Adipocyte (in vitro differentiated cells): ENCODE measurements around the gene DGLUCY.

Source experiments
- DNase-seq: peaks from one replicate; pipeline ENCODE4 v3.0.0-alpha.2; 2015; ENCODE audit warnings: low read depth
- H3K27me3 ChIP-seq: replicated peaks from 2 replicates; pipeline ENCODE4 v1.7.0; 2013; ENCODE audit warnings: mild to moderate bottlenecking, low read length, moderate library complexity; ENCODE audit not compliant: control insufficient read depth, insufficient read depth
- H3K36me3 ChIP-seq: 2 replicates; pipeline ENCODE4 v1.7.0; 2013; ENCODE audit warnings: low read length, mild to moderate bottlenecking, moderate library complexity; ENCODE audit not compliant: control insufficient read depth, insufficient read depth, severe bottlenecking
- H3K4me1 ChIP-seq: 2 replicates; pipeline ENCODE4 v1.7.0; 2013; ENCODE audit warnings: mild to moderate bottlenecking, low read length, moderate library complexity; ENCODE audit not compliant: control insufficient read depth, insufficient read depth
- H3K4me3 ChIP-seq: 2 replicates; pipeline ENCODE4 v1.7.0; 2013; ENCODE audit warnings: mild to moderate bottlenecking, low read length, moderate library complexity
- H3K9ac ChIP-seq: 2 replicates; pipeline ENCODE4 v1.7.0; 2013; ENCODE audit warnings: mild to moderate bottlenecking, low read length, moderate library complexity
- H3K9me3 ChIP-seq: 2 replicates; pipeline ENCODE4 v1.7.0; 2013; ENCODE audit warnings: mild to moderate bottlenecking, low read length, moderate library complexity; ENCODE audit not compliant: control insufficient read depth

Gene DGLUCY

DNA sequence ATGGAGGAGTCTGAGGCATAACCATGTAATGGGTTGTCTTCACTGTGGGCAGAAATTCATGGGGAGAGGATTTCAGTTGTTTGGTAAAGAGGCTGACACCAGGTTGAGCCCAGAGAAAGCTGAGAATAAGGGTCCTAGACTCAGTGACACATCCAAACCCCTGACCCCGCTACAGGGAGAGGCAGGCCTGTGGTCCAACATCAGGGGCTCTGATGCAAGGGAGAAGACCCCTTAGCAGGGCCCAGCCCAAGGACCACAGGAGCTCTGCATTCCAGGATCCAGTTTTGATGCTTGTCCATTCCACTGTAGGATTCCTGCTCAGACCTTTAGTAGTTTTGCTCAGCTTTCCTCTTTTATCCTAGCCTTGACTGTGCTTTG, 115.1 kb downstream of the DGLUCY start:
- peaks cover 5% of the 10 kb centered on the region for H3K4me1 ChIP-seq
- no peak overlapping the region for H3K4me3 ChIP-seq
- H3K9me3 ChIP-seq, result no peaks in the 10 kb centered on the region
- peaks cover 4% of the 10 kb centered on the region for H3K36me3 ChIP-seq
- H3K9ac ChIP-seq, result no peak overlapping the region
- DNase-seq, result no peak
- H3K27me3 ChIP-seq, result no peaks in the 10 kb centered on the region

GRCh38 chr14:91229743-91230200, 115.9 kb downstream of the DGLUCY start:
- no peak for DNase-seq
- H3K4me3 ChIP-seq, result no peak overlapping the region
- no peak overlapping the region for H3K9ac ChIP-seq
- no peaks in the 10 kb centered on the region for H3K9me3 ChIP-seq
- peaks cover 4% of the 10 kb centered on the region for H3K36me3 ChIP-seq
- H3K27me3 ChIP-seq, result no peaks in the 10 kb centered on the region
- peaks cover 5% of the 10 kb centered on the region for H3K4me1 ChIP-seq

- Histone ChIP-seq H3K9ac (no peak overlapping the region), H3K4me3 (peak overlapping the region; percentile 57), H3K27me3 (no peaks in the 10 kb centered on the region), H3K9me3 (no peaks in the 10 kb centered on the region), H3K4me1 (peaks cover 5% of the 10 kb centered on the region), H3K36me3 (peaks cover 4% of the 10 kb centered on the region)
- no peak for DNase-seq
Observed at GRCh38 chr14:91230397-91231035, 116.6 kb downstream of the DGLUCY start.

- Histone ChIP-seq H3K9me3 (no peaks in the 10 kb centered on the region), H3K27me3 (no peaks in the 10 kb centered on the region)
- no peak for DNase-seq
Observed at GRCh38 chr14:91231446-91231845, 117.6 kb downstream of the DGLUCY start.

DNA sequence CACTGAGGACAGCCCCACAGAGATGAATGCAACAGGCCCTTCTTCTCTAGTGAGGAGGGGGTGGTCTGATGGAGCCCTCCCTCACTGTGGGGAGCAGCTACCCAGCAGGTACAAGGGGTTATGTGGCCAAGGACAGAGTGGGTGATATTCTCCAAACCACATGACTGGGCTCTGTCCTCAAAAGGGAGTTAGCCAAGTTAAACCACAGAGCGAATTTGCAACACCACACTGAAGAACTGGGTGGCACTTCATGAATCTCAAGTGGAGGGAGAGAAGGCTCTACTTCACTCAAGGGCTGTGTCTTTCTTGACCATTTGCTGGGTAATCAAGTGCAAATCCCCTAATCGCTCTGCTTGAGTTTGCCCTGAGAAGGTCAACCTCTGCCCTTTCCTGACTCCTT, 118.2 kb downstream of the DGLUCY start:
- DNase-seq, result no peak
- Histone ChIP-seq H3K36me3 (peaks cover 4% of the 10 kb centered on the region), H3K9me3 (no peaks in the 10 kb centered on the region), H3K9ac (no peak overlapping the region), H3K4me1 (peaks cover 5% of the 10 kb centered on the region), H3K4me3 (no peak overlapping the region), H3K27me3 (no peaks in the 10 kb centered on the region)

More at GRCh38 chr14:91231446-91231845, 117.6 kb downstream of the DGLUCY start:
- H3K9ac ChIP-seq, result no peak overlapping the region
- peaks cover 4% of the 10 kb centered on the region for H3K36me3 ChIP-seq
- peaks cover 5% of the 10 kb centered on the region for H3K4me1 ChIP-seq
- H3K4me3 ChIP-seq, result no peak overlapping the region

DNA sequence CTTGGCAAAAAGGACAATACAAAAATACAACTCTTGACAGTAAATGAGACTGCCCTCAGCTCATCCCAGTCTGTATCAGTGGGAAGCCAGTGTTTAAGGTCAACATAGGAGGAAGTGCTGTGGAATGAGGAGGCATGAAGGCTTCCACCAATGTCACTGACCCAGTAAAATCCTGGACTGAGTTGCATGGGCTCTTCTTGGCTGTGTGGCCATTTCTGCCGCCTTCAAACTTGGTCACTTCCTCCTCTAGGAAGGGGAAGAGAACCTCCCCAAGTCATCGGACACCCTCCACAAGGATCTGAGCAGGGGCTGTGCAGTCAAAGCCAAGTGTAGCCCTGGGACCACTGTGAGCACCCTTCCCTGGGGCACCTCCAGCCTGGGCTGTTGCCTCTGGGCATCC, 118.7 kb downstream of the DGLUCY start:
- H3K4me3 ChIP-seq, result no peak overlapping the region
- no peaks in the 10 kb centered on the region for H3K9me3 ChIP-seq
- no peak for DNase-seq
- H3K27me3 ChIP-seq, result no peaks in the 10 kb centered on the region
- H3K9ac ChIP-seq, result no peak overlapping the region
- H3K36me3 ChIP-seq, result peaks cover 4% of the 10 kb centered on the region
- peaks cover 5% of the 10 kb centered on the region for H3K4me1 ChIP-seq

DNA sequence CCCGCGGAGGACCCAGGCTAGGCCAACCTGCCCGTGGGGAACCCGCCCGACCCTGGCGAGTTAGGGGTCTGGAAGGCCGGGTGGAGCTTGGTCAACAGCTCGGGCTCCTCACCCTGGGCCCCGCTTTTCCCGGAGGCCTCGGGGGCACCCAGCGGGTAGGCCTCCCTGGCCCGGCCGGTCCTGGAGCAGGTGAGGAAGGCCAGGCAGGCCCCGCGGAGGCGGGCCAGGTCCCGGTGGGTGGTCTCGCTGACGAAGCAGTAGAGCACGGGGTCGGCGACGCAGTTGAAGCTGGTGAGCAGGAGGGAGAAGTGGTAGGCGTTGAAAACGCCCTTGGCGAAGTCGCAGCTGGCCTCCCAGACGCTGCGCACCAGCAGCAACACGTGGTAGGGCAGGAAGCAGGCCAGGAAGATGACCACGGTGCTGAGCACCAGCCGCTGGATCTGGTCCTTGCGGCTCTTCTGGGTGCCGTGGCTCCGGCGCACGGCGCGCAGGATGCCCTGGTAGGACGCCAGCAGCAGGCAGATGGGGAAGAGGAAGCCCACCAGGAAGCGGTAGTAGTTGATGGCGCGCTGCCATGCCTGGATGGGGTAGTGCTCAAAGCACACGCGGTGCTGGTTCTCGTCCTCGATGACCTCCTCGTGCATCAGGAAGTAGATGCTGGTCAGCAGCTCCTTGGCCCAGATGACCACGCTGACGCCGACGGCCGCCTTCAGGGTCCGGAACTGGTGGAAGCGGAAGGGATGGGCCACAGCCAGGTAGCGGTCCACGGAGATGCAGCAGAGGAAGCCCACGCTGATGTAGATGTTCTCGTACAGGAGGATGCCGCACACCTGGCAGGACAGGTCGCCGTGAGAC, 120.3 kb downstream of the DGLUCY start:
- Histone ChIP-seq H3K9me3 (no peaks in the 10 kb centered on the region), H3K4me3 (no peak overlapping the region), H3K4me1 (no peaks in the 10 kb centered on the region), H3K36me3 (peaks cover 4% of the 10 kb centered on the region), H3K9ac (no peak overlapping the region), H3K27me3 (no peaks in the 10 kb centered on the region)
- DNase-seq, result no peak

DNA sequence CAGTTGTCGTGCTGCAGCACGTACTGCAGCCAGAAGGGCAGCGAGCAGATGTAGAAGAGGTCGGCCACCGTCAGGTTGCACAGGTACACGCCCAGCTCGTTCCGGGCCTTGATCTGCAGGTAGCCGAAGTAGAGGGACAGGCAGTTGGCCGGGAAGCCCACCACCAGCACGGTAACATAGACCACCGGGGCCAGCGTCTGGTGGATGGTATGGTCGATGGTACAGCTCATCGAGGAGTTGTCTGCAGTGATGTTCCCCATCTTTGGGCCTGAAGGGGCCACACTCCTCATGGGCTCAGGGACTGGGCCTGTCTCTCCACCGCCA, 120.9 kb downstream of the DGLUCY start:
- no peaks in the 10 kb centered on the region for H3K27me3 ChIP-seq
- no peak overlapping the region for H3K4me3 ChIP-seq
- no peak for DNase-seq
- no peak overlapping the region for H3K9ac ChIP-seq
- H3K4me1 ChIP-seq, result no peaks in the 10 kb centered on the region
- no peaks in the 10 kb centered on the region for H3K9me3 ChIP-seq
- H3K36me3 ChIP-seq, result peaks cover 4% of the 10 kb centered on the region

DNA sequence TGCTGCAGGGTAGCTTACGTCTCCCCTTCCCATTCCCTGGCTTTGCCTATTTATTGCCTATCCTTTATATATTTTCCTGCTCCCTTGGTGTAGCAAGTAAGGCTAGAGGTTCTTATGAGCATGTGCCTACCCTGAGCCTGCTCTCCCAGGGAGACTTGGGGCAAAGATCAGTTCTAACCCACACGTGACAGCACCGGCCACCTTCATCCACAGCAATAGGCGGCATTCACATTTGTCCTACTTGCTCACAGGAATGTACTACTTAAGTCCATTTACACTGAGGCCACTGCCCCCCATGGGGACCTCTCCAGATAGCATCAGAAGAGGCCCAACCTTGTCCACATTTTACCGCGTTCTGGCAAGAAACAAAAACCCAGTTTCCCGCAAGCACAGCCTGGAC, 122.0 kb downstream of the DGLUCY start:
- Histone ChIP-seq H3K9ac (no peak overlapping the region), H3K36me3 (peaks cover 4% of the 10 kb centered on the region), H3K4me1 (no peaks in the 10 kb centered on the region), H3K4me3 (no peak overlapping the region), H3K9me3 (no peaks in the 10 kb centered on the region), H3K27me3 (no peaks in the 10 kb centered on the region)
- DNase-seq, result no peak

DNA sequence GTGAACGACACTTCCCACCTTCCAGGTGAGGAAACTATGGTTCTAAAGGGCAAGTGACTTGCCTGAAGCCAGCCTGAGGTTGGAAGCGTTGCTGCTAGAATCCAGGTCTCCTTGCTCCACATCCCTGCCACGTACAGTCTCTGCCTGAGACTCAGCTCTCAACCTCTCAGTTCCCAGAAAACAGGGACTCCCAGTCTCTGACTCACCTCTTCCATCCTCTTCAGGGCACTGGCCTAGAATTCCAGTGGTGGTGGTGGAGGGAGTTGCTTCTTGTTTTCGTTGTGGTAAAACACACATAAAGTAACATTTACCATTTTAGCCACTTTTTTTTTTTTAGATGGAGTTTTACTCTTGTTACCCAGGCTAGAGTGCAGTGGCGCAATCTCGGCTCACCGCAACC, 123.3 kb downstream of the DGLUCY start:
- DNase-seq, result peak; percentile 28
- Histone ChIP-seq H3K36me3 (no peaks in the 10 kb centered on the region), H3K27me3 (no peaks in the 10 kb centered on the region), H3K9ac (no peak overlapping the region), H3K4me3 (no peak overlapping the region), H3K4me1 (no peaks in the 10 kb centered on the region), H3K9me3 (no peaks in the 10 kb centered on the region)

- Histone ChIP-seq H3K4me1 (peaks cover 6% of the 10 kb centered on the region), H3K9me3 (no peaks in the 10 kb centered on the region), H3K9ac (no peak overlapping the region), H3K4me3 (no peak overlapping the region), H3K36me3 (no peaks in the 10 kb centered on the region), H3K27me3 (no peaks in the 10 kb centered on the region)
- DNase-seq, result no peak
Observed at GRCh38 chr14:91238085-91238484, 124.2 kb downstream of the DGLUCY start.
